Right lobe of liver (tissue), 6 donors: ENCODE data around the gene SYT11. TPM values are rescaled to one million over a fixed set of nuclear protein-coding genes. Genes with fewer than 3 reads are reported as not detected.
A peak's percentile ranks its signal among the peaks of the same experiment; 100 is the strongest.

Experiments
- ATAC-seq, 4 donors: fragments of 200-7000 bp; cut with Tn5 transposase; one replicate each; pipeline ENCODE4 v1.9.1; 2020; ENCODE audit warnings: mild to moderate bottlenecking in 4 of 4, moderate library complexity in 4 of 4
- DNase-seq, 3 donors: peaks; one replicate each; pipeline ENCODE4 v3.0.0-alpha.2; 2020
- H3K27ac ChIP-seq, 3 donors: fragments of 200-600 bp; one replicate each; pipeline ENCODE4 v1.8.0; 2022
- H3K27me3 ChIP-seq, 2 donors: fragments of 200-600 bp; one replicate each; pipeline ENCODE4 v1.8.0; 2022
- H3K36me3 ChIP-seq, 4 donors: fragments of 200-600 bp; sonication (generic) in 1 of 4; one replicate each; pipeline versions ENCODE4 v1.5.1 to v1.8.0; 2017 to 2022; ENCODE audit warnings: control low read depth in 1 of 4
- H3K4me1 ChIP-seq, 4 donors: fragments of 200-600 bp; sonication (generic) in 1 of 4; one replicate each; pipeline versions ENCODE4 v1.5.1 to v1.8.0; 2017 to 2022; ENCODE audit warnings: control low read depth in 1 of 4
- H3K4me3 ChIP-seq, 3 donors: fragments of 200-600 bp; one replicate each; pipeline ENCODE4 v1.8.0; 2022
- H3K9me3 ChIP-seq, 4 donors: fragments of 200-600 bp; sonication (generic) in 1 of 4; one replicate each; pipeline versions ENCODE4 v1.5.1 to v1.8.0; 2017 to 2022; ENCODE audit warnings: control low read depth in 1 of 4
- CTCF ChIP-seq, 4 donors: fragments of 200-600 bp in 3 of 4; fragments of 450-650 bp in 1 of 4; IDR thresholded peaks; one replicate each; pipeline versions ENCODE4 v1.5.1 to v1.8.0; 2016 to 2022; ENCODE audit warnings: antibody characterized with exemption in 4 of 4, mild to moderate bottlenecking in 2 of 4
- POLR2A ChIP-seq: fragments of 450-650 bp; IDR thresholded peaks from one replicate; pipeline ENCODE4 v1.6.1; 2017; ENCODE audit warnings: antibody characterized with exemption, mild to moderate bottlenecking
- WGBS: methylation state at CpG from one replicate; pipeline ENCODE4 v1.1.6; 2018; ENCODE audit warnings: low coverage, low lambda C conversion rate; ENCODE audit not compliant: insufficient coverage; ENCODE audit errors: missing lambda C conversion rate; 5-methylcytosine and 5-hydroxymethylcytosine counted together
- intact Hi-C, 2 donors: fragments of 100-400 bp; cut with DNase I; formaldehyde crosslinking; loops; one replicate each; pipeline versions ENCODE4 v1.11.2 to v1.14.1; 2022
- total RNA-seq, 6 experiments: library from RNA; depleted of rRNA in 2 of 6; stranded (reverse); fragments of >200 nt in 2 of 6; fragmentation: NEBNext Ultra II Directional in 3 of 6; extraction: Animal tissue kit (Norgen Biotek cat#: 25700) in 3 of 6; gene quantifications; one replicate each; pipeline versions ENCODE4 v1.1.0 to v1.2.4, GENCODE V29; 2016 to 2023
- donor health status: DM: no; HTN: yes; CAD: no.
- donor health status: DM: no; HTN: no; CAD: no.
- donor health status: DM: no; HTN: no; CAD: no.
- donor health status: DM: no; HTN: yes; CAD: no.
- donor health status: DM: no; HTN: yes; CAD: no.

Gene SYT11
- total RNA-seq, 6 experiments from 2014 or later = 0.46 to 1.5 (median 0.73) TPM

- WGBS = 90% methylated on average over 3 of the region's 3 CpGs
- ATAC-seq (no peak), DNase-seq (no peak)
- H3K4me1 ChIP-seq = no peaks in the 10 kb centered on the region
- H3K27ac ChIP-seq = no peak overlapping the region
- H3K4me3 ChIP-seq = no peak overlapping the region
- H3K27me3 ChIP-seq = no peaks in the 10 kb centered on the region
- intact Hi-C loops = no loop called here
- TF ChIP-seq CTCF (IDR thresholded peaks at IDR 0.05) (no peak), POLR2A (no peak)
- peaks cover 0 to 30% (median 5%) of the 10 kb centered on the region in 4 donors for H3K36me3 ChIP-seq
- H3K9me3 ChIP-seq = no peaks in the 10 kb centered on the region
Observed at GRCh38 chr1:155850345-155850744, 9.0 kb upstream of the SYT11 start.

GRCh38 chr1:155856257-155856974 is 3.0 kb upstream of the SYT11 start:
- DNase-seq = no peak
- H3K36me3 ChIP-seq = peaks cover 0 to 22% (median 2%) of the 10 kb centered on the region in 4 donors
- TF ChIP-seq CTCF (IDR thresholded peaks at IDR 0.05) (no peak), POLR2A (no peak)
- no peaks in the 10 kb centered on the region for H3K9me3 ChIP-seq
- no peak for ATAC-seq
- intact Hi-C loops = no loop called here
- peak overlapping the region; percentile 25 to 78 (median 75) for H3K27ac ChIP-seq
- WGBS = 66% methylated on average over 17 of the region's 20 CpGs
- peak overlapping the region; percentile 67 to 79 (median 72) for H3K4me3 ChIP-seq
- peaks cover 0 to 21% (median 8%) of the 10 kb centered on the region in 4 donors for H3K4me1 ChIP-seq
- no peaks in the 10 kb centered on the region for H3K27me3 ChIP-seq

GRCh38 chr1:155856975-155857930 is 2.1 kb upstream of the SYT11 start, which contains the start of gene GON4L:
Gene GON4L, minus strand, starts transcription at chr1:155857214. Its CDS starts 3,434 bp downstream, at chr1:155853780.
- intact Hi-C loops = no loop called here
- Histone ChIP-seq H3K4me1 (peaks cover 0 to 21% (median 8%) of the 10 kb centered on the region in 4 donors), H3K27ac (peak within 1 kb of the TSS; percentile 25 to 78 (median 75)), H3K4me3 (peak within 1 kb of the TSS; percentile 67 to 79 (median 72)), H3K27me3 (no peaks in the 10 kb centered on the region), H3K36me3 (peaks cover 0 to 20% (median 2%) of the 10 kb centered on the region in 4 donors), H3K9me3 (no peaks in the 10 kb centered on the region)
- WGBS = 20% methylated on average over 40 of the region's 46 CpGs
- DNase-seq = peak; percentile 89 to 92 (median 91)
- TF ChIP-seq CTCF (IDR thresholded peaks at IDR 0.05) = no peak
- peak; percentile 49 for TF ChIP-seq POLR2A
- peak; percentile 81 to 86 (median 84) for ATAC-seq

GRCh38 chr1:155858800-155859233 is 550 bp upstream of the SYT11 start:
- H3K4me1 ChIP-seq = peaks cover 0 to 21% (median 8%) of the 10 kb centered on the region in 4 donors
- no peaks in the 10 kb centered on the region for H3K9me3 ChIP-seq
- H3K4me3 ChIP-seq = peak overlapping the region; percentile 43 to 58 (median 45)
- DNase-seq (peak in 1 of 3 donors; percentile 23), ATAC-seq (peak; percentile 2 to 19 (median 10))
- H3K27ac ChIP-seq = peak overlapping the region; percentile 58 to 89 (median 61)
- WGBS = 12% methylated on average over 10 of the region's 12 CpGs
- H3K27me3 ChIP-seq = no peaks in the 10 kb centered on the region
- TF ChIP-seq POLR2A (no peak), CTCF (IDR thresholded peaks at IDR 0.05) (no peak)
- peaks cover 0 to 6% (median 0%) of the 10 kb centered on the region in 4 donors for H3K36me3 ChIP-seq
- intact Hi-C loops = no loop called here
